HepG2 (cell line): ENCODE results near the gene PLBD2. TPM values are rescaled to one million over a fixed set of nuclear protein-coding genes. Genes with fewer than 3 reads are reported as not detected.

ENCODE experiments used
- ADNP ChIP-seq: sonication (generic); formaldehyde crosslinking; IDR thresholded peaks from 2 replicates; pipeline ENCODE4 v1.4.0; 2020; ENCODE audit warnings: missing genetic modification reagents
- AGO1 ChIP-seq: fragments of 200-400 bp; formaldehyde crosslinking; IDR thresholded peaks from 2 replicates; pipeline ENCODE4 v1.6.1; 2017; ENCODE audit warnings: mild to moderate bottlenecking, low read depth, low read length, moderate library complexity; ENCODE audit not compliant: poor library complexity, severe bottlenecking
- BHLHE40 ChIP-seq: IDR thresholded peaks from 2 replicates; pipeline ENCODE4 v1.6.1; 2011; ENCODE audit warnings: low read length, improper control_type of control experiment
- BRCA1 ChIP-seq: sonication (generic); formaldehyde crosslinking; IDR thresholded peaks from 2 replicates; pipeline ENCODE4 v1.4.0; 2020; ENCODE audit warnings: missing genetic modification reagents
- JUN ChIP-seq: sonication (generic); formaldehyde crosslinking; IDR thresholded peaks from 2 replicates; pipeline ENCODE4 v1.4.0; 2020; ENCODE audit warnings: mild to moderate bottlenecking, missing genetic modification reagents
- MAFG ChIP-seq: sonication (generic); formaldehyde crosslinking; IDR thresholded peaks from 2 replicates; pipeline ENCODE4 v1.5.1; 2020; ENCODE audit warnings: mild to moderate bottlenecking, missing genetic modification reagents
- MTA3 ChIP-seq: sonication (generic); formaldehyde crosslinking; IDR thresholded peaks from 2 replicates; pipeline ENCODE4 v1.4.0; 2020; ENCODE audit warnings: missing genetic modification reagents
- MYC ChIP-seq: sonication (generic); formaldehyde crosslinking; IDR thresholded peaks from 2 replicates; pipeline ENCODE4 v1.9.0; 2021; ENCODE audit warnings: missing genetic modification reagents, borderline replicate concordance
- NCOA1 ChIP-seq: sonication (generic); formaldehyde crosslinking; IDR thresholded peaks from 2 replicates; pipeline ENCODE4 v1.9.0; 2021; ENCODE audit warnings: missing genetic modification reagents
- NKX3-1 ChIP-seq: sonication (generic); formaldehyde crosslinking; IDR thresholded peaks from 2 replicates; pipeline ENCODE4 v1.5.0; 2020; ENCODE audit warnings: missing genetic modification reagents
- NR3C1 ChIP-seq: sonication (generic); formaldehyde crosslinking; IDR thresholded peaks from 2 replicates; pipeline ENCODE4 v1.4.0; 2020; ENCODE audit warnings: missing genetic modification reagents
- RELA ChIP-seq: sonication (generic); formaldehyde crosslinking; IDR thresholded peaks from 2 replicates; pipeline ENCODE4 v1.4.0; 2020; ENCODE audit warnings: missing genetic modification reagents
- RFX3 ChIP-seq: IDR thresholded peaks from 2 replicates; pipeline ENCODE4 v1.6.1; 2016; ENCODE audit warnings: missing biosample characterization, missing genetic modification reagents
- SAFB2 ChIP-seq: sonication (generic); formaldehyde crosslinking; IDR thresholded peaks from 2 replicates; pipeline ENCODE4 v1.5.1; 2020; ENCODE audit warnings: missing genetic modification reagents, low read depth, mild to moderate bottlenecking, borderline replicate concordance
- SALL1 ChIP-seq: sonication (generic); formaldehyde crosslinking; IDR thresholded peaks from 2 replicates; pipeline ENCODE4 v1.8.0; 2022; ENCODE audit warnings: mild to moderate bottlenecking, missing genetic modification reagents
- SAP130 ChIP-seq: IDR thresholded peaks from 2 replicates; pipeline ENCODE4 v1.6.1; 2016; ENCODE audit warnings: low read depth
- SRF ChIP-seq: IDR thresholded peaks from 2 replicates; pipeline ENCODE4 v1.6.1; 2011; ENCODE audit warnings: mild to moderate bottlenecking, low read depth, low read length, moderate library complexity
- TAF15 ChIP-seq: fragments of 200-400 bp; formaldehyde crosslinking; IDR thresholded peaks from one replicate; pipeline ENCODE4 v1.6.1; 2018; ENCODE audit warnings: mild to moderate bottlenecking, low read depth, low read length; ENCODE audit not compliant: poor library complexity, severe bottlenecking
- TEAD2 ChIP-seq: sonication (generic); formaldehyde crosslinking; IDR thresholded peaks from 2 replicates; pipeline ENCODE4 v1.9.0; 2021; ENCODE audit warnings: missing genetic modification reagents
- TRIM22 ChIP-seq: fragments of 450-650 bp; IDR thresholded peaks from 2 replicates; pipeline ENCODE4 v1.6.1; 2017
- ZBTB20 ChIP-seq: sonication (generic); formaldehyde crosslinking; IDR thresholded peaks from 2 replicates; pipeline ENCODE4 v1.8.1; 2023; ENCODE audit warnings: missing genetic modification reagents, low read depth, mild to moderate bottlenecking, borderline replicate concordance
- ZBTB21 ChIP-seq: sonication (generic); formaldehyde crosslinking; IDR thresholded peaks from 2 replicates; pipeline ENCODE4 v1.4.0; 2020; ENCODE audit warnings: missing genetic modification reagents
- ZBTB37 ChIP-seq: sonication (generic); formaldehyde crosslinking; IDR thresholded peaks from 2 replicates; pipeline ENCODE4 v1.4.0; 2020; ENCODE audit warnings: mild to moderate bottlenecking, missing genetic modification reagents
- ZBTB7A ChIP-seq: sonication (generic); formaldehyde crosslinking; IDR thresholded peaks from 2 replicates; pipeline ENCODE4 v1.8.0; 2022; ENCODE audit warnings: mild to moderate bottlenecking, missing genetic modification reagents
- ZBTB7B ChIP-seq: sonication (generic); formaldehyde crosslinking; IDR thresholded peaks from 2 replicates; pipeline ENCODE4 v1.4.0; 2020; ENCODE audit warnings: missing genetic modification reagents
- ZKSCAN1 ChIP-seq: fragments of 150-350 bp; IDR thresholded peaks from 2 replicates; pipeline ENCODE4 v1.6.1; 2014; ENCODE audit warnings: low read length
- ZNF230 ChIP-seq: sonication (generic); formaldehyde crosslinking; IDR thresholded peaks from 2 replicates; pipeline ENCODE4 v1.4.0; 2020; ENCODE audit warnings: mild to moderate bottlenecking, missing genetic modification reagents
- ZNF317 ChIP-seq: sonication (generic); formaldehyde crosslinking; IDR thresholded peaks from 2 replicates; pipeline ENCODE4 v1.5.0; 2020; ENCODE audit warnings: mild to moderate bottlenecking, missing genetic modification reagents
- ZNF333 ChIP-seq: sonication (generic); formaldehyde crosslinking; IDR thresholded peaks from 2 replicates; pipeline ENCODE4 v1.4.0; 2020; ENCODE audit warnings: mild to moderate bottlenecking, missing genetic modification reagents, borderline replicate concordance
- ZNF350 ChIP-seq: sonication (generic); formaldehyde crosslinking; IDR thresholded peaks from 2 replicates; pipeline ENCODE4 v1.4.0; 2020; ENCODE audit warnings: mild to moderate bottlenecking, low read depth, missing genetic modification reagents, borderline replicate concordance
- ZNF562 ChIP-seq: sonication (generic); formaldehyde crosslinking; IDR thresholded peaks from 2 replicates; pipeline ENCODE4 v1.8.0; 2022; ENCODE audit warnings: missing genetic modification reagents, borderline replicate concordance
- polyA plus RNA-seq, 8 experiments: library from polyadenylated mRNA; depleted of rRNA in 3 of 8; stranded (reverse) in 7 of 8; unstranded in 1 of 8; fragments of >200 nt; fragmentation: Illumina TruSeq in 4 of 8; extraction: Trizol in 4 of 8; gene quantifications; 2 replicates each; pipeline versions ENCODE4 v1.2.1 to v1.2.3, GENCODE V29; 2011 to 2016; ENCODE audit warnings: low read depth in 4 of 8, missing spikeins in 1 of 8, mixed read lengths in 1 of 8; ENCODE audit not compliant: insufficient read depth in 1 of 8
- total RNA-seq, 5 experiments: library from RNA; depleted of rRNA; stranded (reverse); fragments of >200 nt; fragmentation: Illumina TruSeq; extraction: Trizol; gene quantifications; 2 replicates each; pipeline ENCODE4 v1.2.3, GENCODE V29; 2016; ENCODE audit warnings: low read depth in 1 of 5
- TF ChIP-seq, protein P1 (sequence below): sonication (generic); formaldehyde crosslinking; IDR thresholded peaks from 2 replicates; pipeline ENCODE4 v1.8.1; 2023; ENCODE audit warnings: missing genetic modification reagents, mild to moderate bottlenecking, borderline replicate concordance

PLBD2 gene
- total and polyA plus RNA-seq, 2 of the 13 experiments (the other 11 are each of a cell fraction or from before 2014, with no cell fraction given): 6.7 to 8.5 TPM

- TF ChIP-seq AGO1 (no peak), MAFG (CRISPR knock-in tag) (no peak), ZBTB7B (CRISPR knock-in tag) (peak; percentile 76; the same call in 1 of the 2 replicates), ZBTB37 (CRISPR knock-in tag) (no peak), BHLHE40 (no peak), ZNF333 (CRISPR knock-in tag) (peak; percentile 26; the same call in 1 of the 2 replicates), MYC (CRISPR knock-in tag) (peak; percentile 32; the same call in 1 of the 2 replicates), RFX3 (CRISPR knock-in tag) (no peak), ZKSCAN1 (no peak), JUN (CRISPR knock-in tag) (no peak), SAP130 (CRISPR knock-in tag) (peak; percentile 82), ZNF230 (CRISPR knock-in tag) (peak; percentile 82), NCOA1 (CRISPR knock-in tag) (no peak), ZNF562 (CRISPR knock-in tag) (no peak), SRF (no peak), ZBTB7A (CRISPR knock-in tag) (0 out of 2 replicates have a peak, but pooled peaks have one; percentile 36), NR3C1 (CRISPR knock-in tag) (no peak), MTA3 (CRISPR knock-in tag) (no peak), ZBTB21 (CRISPR knock-in tag) (no peak), TAF15 (no peak), NKX3-1 (CRISPR knock-in tag) (no peak; the same call in 1 of the 2 replicates), TEAD2 (no peak), ADNP (no peak), TRIM22 (no peak), SALL1 (CRISPR knock-in tag) (peak; percentile 66), SAFB2 (CRISPR knock-in tag) (0 out of 2 replicates have a peak, but pooled peaks have one; percentile 76), ZBTB20 (CRISPR knock-in tag) (peak; percentile 56; the same call in 1 of the 2 replicates), ZNF317 (no peak), BRCA1 (no peak), RELA (no peak), ZNF350 (no peak)
- TF ChIP-seq, protein P1, sequence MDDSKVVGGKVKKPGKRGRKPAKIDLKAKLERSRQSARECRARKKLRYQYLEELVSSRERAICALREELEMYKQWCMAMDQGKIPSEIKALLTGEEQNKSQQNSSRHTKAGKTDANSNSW (CRISPR knock-in tag): no peak
Measured at GRCh38 chr12:113334786-113335539, 23.4 kb upstream of the PLBD2 start, which contains the start of gene SLC8B1 (continued).
